ENCODE measurements around the gene STAT5A.

Gene STAT5A

GRCh38 chr17:42268236-42268635 lies 20.1 kb upstream of the STAT5A start:
- DNase-seq (ENCODE audit: low spot score): no peak

GRCh38 chr17:42270170-42270535 lies 18.1 kb upstream of the STAT5A start:
- DNase-seq (ENCODE audit: low spot score): no peak

- no peak for DNase-seq (ENCODE audit: low spot score)
Measured at GRCh38 chr17:42270596-42270995, 17.7 kb upstream of the STAT5A start.

GRCh38 chr17:42271006-42271778 lies 17.1 kb upstream of the STAT5A start:
- DNase-seq (ENCODE audit: low spot score): no peak

GRCh38 chr17:42271779-42272035 lies 16.6 kb upstream of the STAT5A start:
- no peak for DNase-seq (ENCODE audit: low spot score)

- DNase-seq (ENCODE audit: low spot score): no peak
Measured at GRCh38 chr17:42272162-42272907, 16.0 kb upstream of the STAT5A start.

- no peak for DNase-seq (ENCODE audit: low spot score)
Measured at GRCh38 chr17:42273474-42274252, 14.6 kb upstream of the STAT5A start.

GRCh38 chr17:42274253-42274542 lies 14.1 kb upstream of the STAT5A start:
- DNase-seq (ENCODE audit: low spot score): no peak

GRCh38 chr17:42274812-42275526 lies 13.3 kb upstream of the STAT5A start:
- DNase-seq (ENCODE audit: low spot score): no peak

GRCh38 chr17:42275527-42276358 lies 12.6 kb upstream of the STAT5A start:
- peak; percentile 79 for DNase-seq (ENCODE audit: low spot score)

- DNase-seq (ENCODE audit: low spot score): peak; percentile 99
Measured at GRCh38 chr17:42276359-42276608, 12.0 kb upstream of the STAT5A start, which contains the start of gene STAT5B. Gene STAT5B (minus strand): TSS chr17:42276391. CDS start chr17:42232127, 44,264 bp downstream.

GRCh38 chr17:42276609-42277341 lies 11.5 kb upstream of the STAT5A start:
- no peak for DNase-seq (ENCODE audit: low spot score)

- no peak for DNase-seq (ENCODE audit: low spot score)
Measured at GRCh38 chr17:42277342-42277712, 11.0 kb upstream of the STAT5A start.

- DNase-seq (ENCODE audit: low spot score): no peak
Measured at GRCh38 chr17:42279776-42280630, 8.3 kb upstream of the STAT5A start.

GRCh38 chr17:42281571-42282096 lies 6.7 kb upstream of the STAT5A start:
- DNase-seq (ENCODE audit: low spot score): no peak

GRCh38 chr17:42282478-42283080 lies 5.7 kb upstream of the STAT5A start:
- DNase-seq (ENCODE audit: low spot score): no peak

- DNase-seq (ENCODE audit: low spot score): no peak
Measured at GRCh38 chr17:42283241-42284023, 4.9 kb upstream of the STAT5A start.

GRCh38 chr17:42284024-42284369 lies 4.3 kb upstream of the STAT5A start:
- DNase-seq (ENCODE audit: low spot score): no peak

GRCh38 chr17:42284566-42284965 lies 3.7 kb upstream of the STAT5A start:
- DNase-seq (ENCODE audit: low spot score): no peak
